Endothelial cell of umbilical vein (primary cell): Measurements from ENCODE around the gene CARS1. TPM values are rescaled to one million over a fixed set of nuclear protein-coding genes. Genes with fewer than 3 reads are reported as not detected.

ENCODE experiments used
- BruUV-seq: library from RNA; stranded (reverse); fragments of 400-500 nt; replicated peaks from 2 replicates; lab custom pipeline; 2021; lab: Mats Ljungman, UMichigan
- CTCF ChIA-PET: fragments of 300-600, 350-600 bp; sonication (Branson Sonifier 250); formaldehyde crosslinking; loops from one replicate; lab custom pipeline; 2021; ENCODE audit warnings: antibody characterized with exemption, inconsistent platforms; lab: Charles Lee
- POLR2A ChIA-PET: fragments of 300-600, 350-600 bp; sonication (Branson Sonifier 250); formaldehyde crosslinking; loops from one replicate; lab custom pipeline; 2021; ENCODE audit warnings: antibody characterized with exemption, inconsistent platforms; lab: Charles Lee
- DNase-seq: peaks from one replicate; pipeline ENCODE4 v3.0.0-alpha.2; 2011; ENCODE audit warnings: low read depth, low spot score
- FAIRE-seq: peaks from 2 replicates; lab custom pipeline; 2011; peaks lifted over from hg19 to GRCh38; lab: Jason Lieb, UNC
- H2AFZ ChIP-seq: 2 replicates; pipeline ENCODE4 v1.6.0; 2012; ENCODE audit warnings: low read depth, low read length, control low read depth, inconsistent platforms
- H3K27ac ChIP-seq: 2 replicates; pipeline ENCODE4 v1.5.1; 2011; ENCODE audit warnings: low read depth, mild to moderate bottlenecking, control low read depth, low read length, moderate library complexity; ENCODE audit not compliant: insufficient read depth
- H3K27me3 ChIP-seq, 2 experiments: 2 replicates each; pipeline versions ENCODE4 v1.6.0 to v1.6.1; 2011; ENCODE audit warnings: low read length in 2 of 2, mixed read lengths in 1 of 2; ENCODE audit not compliant: control insufficient read depth in 2 of 2, insufficient read depth in 2 of 2
- H3K36me3 ChIP-seq, 2 experiments: 2 replicates in 1 of 2; 3 replicates in 1 of 2; pipeline ENCODE4 v1.5.1; 2011; ENCODE audit warnings: low read length in 2 of 2, mild to moderate bottlenecking in 1 of 2, moderate library complexity in 1 of 2; ENCODE audit not compliant: control insufficient read depth in 2 of 2, insufficient read depth in 2 of 2; ENCODE audit errors: extremely low read depth in 1 of 2
- H3K4me1 ChIP-seq: 3 replicates; pipeline ENCODE4 v1.5.1; 2011; ENCODE audit warnings: mild to moderate bottlenecking, low read length; ENCODE audit not compliant: control insufficient read depth, insufficient read depth; ENCODE audit errors: extremely low read depth
- H3K4me2 ChIP-seq: 2 replicates; pipeline ENCODE4 v1.6.1; 2011; ENCODE audit warnings: low read length, control low read depth, mixed read lengths; ENCODE audit not compliant: insufficient read depth
- H3K4me3 ChIP-seq, 3 experiments: fragments of 200-600 bp in 1 of 3; sonication (generic), shearing (Covaris generic) in 1 of 3; replicated peaks in 1 of 3; 2 replicates each; pipeline ENCODE4 v1.5.1; 2011 to 2016; ENCODE audit warnings: control low read depth in 3 of 3, low read length in 3 of 3, mild to moderate bottlenecking in 2 of 3, inconsistent platforms in 1 of 3, low read depth in 1 of 3, moderate library complexity in 1 of 3; ENCODE audit not compliant: insufficient read depth in 1 of 3
- H3K79me2 ChIP-seq: 2 replicates; pipeline ENCODE4 v1.6.0; 2012; ENCODE audit warnings: low read length, inconsistent platforms; ENCODE audit not compliant: control insufficient read depth, insufficient read depth
- H3K9ac ChIP-seq: replicated peaks from 2 replicates; pipeline ENCODE3; 2011; ENCODE audit warnings: low read length, control low read depth; ENCODE audit not compliant: insufficient read depth; ENCODE audit errors: extremely low read depth
- H3K9me1 ChIP-seq: replicated peaks from 3 replicates; pipeline ENCODE4 v1.6.0; 2011; ENCODE audit warnings: mild to moderate bottlenecking, low read length; ENCODE audit not compliant: control insufficient read depth, insufficient read depth; ENCODE audit errors: extremely low read depth
- H3K9me3 ChIP-seq: replicated peaks from 2 replicates; pipeline ENCODE4 v1.5.1; 2012; ENCODE audit warnings: low read length, inconsistent platforms; ENCODE audit not compliant: control insufficient read depth, insufficient read depth
- H4K20me1 ChIP-seq: replicated peaks from 2 replicates; pipeline ENCODE3; 2011; ENCODE audit warnings: mild to moderate bottlenecking, low read length; ENCODE audit not compliant: control insufficient read depth, insufficient read depth; ENCODE audit errors: extremely low read depth
- CTCF ChIP-seq, 2 donors: IDR thresholded peaks; 1 replicate in 1 of 2; 2 replicates in 1 of 2; pipeline ENCODE4 v1.5.1; 2011; ENCODE audit warnings: low read length in 2 of 2, mild to moderate bottlenecking in 2 of 2, moderate library complexity in 2 of 2, control low read depth in 1 of 2, inconsistent platforms in 1 of 2, low read depth in 1 of 2; ENCODE audit not compliant: insufficient read depth in 1 of 2; ENCODE audit errors: extremely low read depth in 1 of 2
- EZH2 ChIP-seq: IDR thresholded peaks from 2 replicates; pipeline ENCODE4 v1.6.1; 2012; ENCODE audit warnings: borderline replicate concordance, low read depth, mild to moderate bottlenecking, moderate library complexity, low read length, inconsistent platforms; ENCODE audit not compliant: severe bottlenecking
- FOS ChIP-seq: IDR thresholded peaks from 2 replicates; pipeline ENCODE4 v1.6.1; 2011; ENCODE audit warnings: mild to moderate bottlenecking, low read length, moderate library complexity, borderline replicate concordance; ENCODE audit not compliant: insufficient read depth
- GATA2 ChIP-seq: IDR thresholded peaks from 2 replicates; pipeline ENCODE4 v1.7.0; 2011; ENCODE audit warnings: low read depth, mild to moderate bottlenecking, moderate library complexity, mixed read lengths, low read length; ENCODE audit not compliant: insufficient read length, insufficient read depth
- JUN ChIP-seq: IDR thresholded peaks from 2 replicates; pipeline ENCODE4 v1.6.1; 2011; ENCODE audit warnings: borderline replicate concordance, low read depth; ENCODE audit not compliant: insufficient read length, insufficient read depth
- MYC ChIP-seq: IDR thresholded peaks from one replicate; pipeline ENCODE4 v1.6.1; 2011; ENCODE audit warnings: mild to moderate bottlenecking, low read depth, low read length
- POLR2A ChIP-seq: IDR thresholded peaks from 2 replicates; pipeline ENCODE4 v1.6.1; 2012; ENCODE audit warnings: low read depth, mild to moderate bottlenecking, control low read depth, low read length
- POLR2AphosphoS5 ChIP-seq: IDR thresholded peaks from 2 replicates; pipeline ENCODE4 v1.6.1; 2012; ENCODE audit warnings: low read depth, mild to moderate bottlenecking, control low read depth, low read length, moderate library complexity; ENCODE audit not compliant: insufficient read depth
- dilution Hi-C: fragments of 300-500 bp; cut with MboI; formaldehyde crosslinking; loops from one replicate; pipeline ENCODE4 v1.15.0; 2019; ENCODE audit warnings: low sequenced_read_pairs; ENCODE audit not compliant: extremely low pct_ligation_motif_present
- intact Hi-C: fragments of 100-400 bp; cut with micrococcal nuclease; formaldehyde crosslinking; loops from one replicate; pipeline ENCODE4 v1.10.0; 2022
- polyA plus RNA-seq, 4 experiments: library from polyadenylated mRNA; depleted of rRNA in 3 of 4; stranded (reverse) in 3 of 4; unstranded in 1 of 4; fragments of >200 nt; gene quantifications; 2 replicates each; pipeline versions ENCODE4 v1.2.1 to v1.2.3, GENCODE V29; 2011 to 2012; ENCODE audit warnings: missing spikeins in 1 of 4
- total RNA-seq: library from RNA; stranded (reverse); gene quantifications from 2 replicates; pipeline ENCODE4 v1.2.3, GENCODE V29; 2021
- TF ChIP-seq, protein P1 (sequence below): IDR thresholded peaks from 2 replicates; pipeline ENCODE4 v1.6.1; 2011; ENCODE audit not compliant: insufficient read depth, insufficient read length

Gene CARS1
- total and polyA plus RNA-seq, 2 donors (not counting 3 experiments of a cell fraction or from before 2014, with no cell fraction given), result 43.5 to 66.2 TPM

DNA sequence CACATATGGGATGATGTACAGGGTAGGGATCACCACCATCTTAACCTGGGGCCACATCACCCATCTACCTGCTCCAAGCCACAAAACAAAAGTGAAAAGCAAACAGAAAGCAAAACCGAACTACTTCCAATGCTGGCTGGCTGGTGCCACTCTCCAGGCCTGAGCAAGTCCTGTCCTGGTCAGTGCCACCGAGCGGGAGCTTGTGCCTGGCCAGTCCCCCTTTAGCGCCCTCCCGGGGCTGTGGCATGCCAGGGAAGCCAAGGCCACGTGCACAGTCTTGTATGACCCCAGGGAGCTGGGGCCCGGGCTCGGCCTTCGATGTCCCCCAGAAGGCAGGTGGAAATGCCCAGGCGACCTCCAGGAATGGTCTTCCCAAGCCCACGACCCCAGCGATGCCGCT, 47.2 kb downstream of the CARS1 start:
- no peaks in the 10 kb centered on the region for H3K4me1 ChIP-seq
- no peak overlapping the region for H3K9ac ChIP-seq
- no peak for DNase-seq
- no peak overlapping the region for H3K27ac ChIP-seq
- peaks cover 10 to 38% of the 10 kb centered on the region in 2 experiments for H3K36me3 ChIP-seq
- dilution Hi-C loops, result no loop called here
- no peaks in the 10 kb centered on the region for H3K9me1 ChIP-seq
- no peak for TF ChIP-seq EZH2
- TF ChIP-seq GATA2, result no peak
- TF ChIP-seq, protein P1, sequence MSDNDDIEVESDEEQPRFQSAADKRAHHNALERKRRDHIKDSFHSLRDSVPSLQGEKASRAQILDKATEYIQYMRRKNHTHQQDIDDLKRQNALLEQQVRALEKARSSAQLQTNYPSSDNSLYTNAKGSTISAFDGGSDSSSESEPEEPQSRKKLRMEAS, result no peak
- no peak for TF ChIP-seq MYC
- no peak for TF ChIP-seq POLR2A
- TF ChIP-seq FOS, result no peak
- no peak for TF ChIP-seq POLR2AphosphoS5
- TF ChIP-seq JUN, result no peak
- no peak for TF ChIP-seq CTCF (IDR thresholded peaks at IDR 0.05; ENCODE audit: extremely low read depth in 1 of 2, insufficient read depth in 1 of 2, low read depth in 1 of 2, low read length in 2 of 2)
- ChIA-PET CTCF (interaction anchor here (1.2 kb wide), 1 partner anchor 11 kb away, joined by 3 read pairs; no protein-coding TSS in a partner anchor), POLR2A (no interaction called here)
- no peaks in the 10 kb centered on the region for H3K79me2 ChIP-seq
- H4K20me1 ChIP-seq, result no peaks in the 10 kb centered on the region
- no peak overlapping the region for H3K4me2 ChIP-seq
- no peaks in the 10 kb centered on the region for H3K27me3 ChIP-seq
- no peaks in the 10 kb centered on the region for H3K9me3 ChIP-seq
- H3K4me3 ChIP-seq, result no peak overlapping the region
- intact Hi-C loops, result no loop called here
- BruUV-seq, result no TSS peak
- no peak for FAIRE-seq
- H2AFZ ChIP-seq, result no peak overlapping the region
